AG04450 (cell line): ENCODE results near the gene C12orf43. TPM values are rescaled to one million over a fixed set of nuclear protein-coding genes. Genes with fewer than 3 reads are reported as not detected.

Experiments
- CTCF ChIA-PET: fragments of 300-600, 350-600 bp; formaldehyde crosslinking; extraction: SDS; loops from one replicate; lab custom pipeline; 2022; ENCODE audit warnings: antibody characterized with exemption, inconsistent platforms; lab: Charles Lee
- POLR2A ChIA-PET: fragments of 350-600 bp; formaldehyde crosslinking; extraction: SDS; loops from one replicate; lab custom pipeline; 2021; ENCODE audit warnings: antibody characterized with exemption, inconsistent platforms; lab: Yijun Ruan, JAX
- DNase-seq: peaks from one replicate; pipeline ENCODE4 v3.0.0-alpha.2; 2011; ENCODE audit warnings: low read depth, low spot score
- H3K27ac ChIP-seq: one replicate; pipeline ENCODE4 v1.5.1; 2012; ENCODE audit warnings: low read depth, low read length, control low read depth
- H3K27me3 ChIP-seq: one replicate; pipeline ENCODE4 v1.6.0; 2012; ENCODE audit warnings: low read length; ENCODE audit not compliant: control insufficient read depth, insufficient read depth
- H3K4me3 ChIP-seq: 2 replicates; pipeline ENCODE4 v1.5.1; 2011; ENCODE audit warnings: mild to moderate bottlenecking, low read depth, low read length, control low read depth
- H3K9me3 ChIP-seq: 2 replicates; pipeline ENCODE4 v1.5.1; 2012; ENCODE audit warnings: low read length; ENCODE audit not compliant: control insufficient read depth, insufficient read depth
- polyA plus RNA-seq: library from polyadenylated mRNA; depleted of rRNA; stranded (reverse); fragments of >200 nt; gene quantifications from 2 replicates; pipeline ENCODE4 v1.2.3, GENCODE V29; 2011
- TF ChIP-seq, protein P1 (sequence below): IDR thresholded peaks from 2 replicates; pipeline ENCODE4 v1.5.1; 2011; ENCODE audit warnings: low read depth, low read length, control low read depth, inconsistent platforms

Gene C12orf43
- polyA plus RNA-seq, 1 experiment: 13.6 TPM

GRCh38 chr12:121061831-121062230 is 45.5 kb upstream of the C12orf43 start:
- peaks cover 4% of the 10 kb centered on the region for H3K27me3 ChIP-seq
- DNase-seq: no peak
- ChIA-PET CTCF (interaction anchor here (0.7 to 1.9 kb wide), 8 partner anchors 10 to 479 kb away, joined by 3 to 7 read pairs (median 3); partner anchors contain the start of gene SPPL3), POLR2A (no interaction called here)
- TF ChIP-seq, protein P1, sequence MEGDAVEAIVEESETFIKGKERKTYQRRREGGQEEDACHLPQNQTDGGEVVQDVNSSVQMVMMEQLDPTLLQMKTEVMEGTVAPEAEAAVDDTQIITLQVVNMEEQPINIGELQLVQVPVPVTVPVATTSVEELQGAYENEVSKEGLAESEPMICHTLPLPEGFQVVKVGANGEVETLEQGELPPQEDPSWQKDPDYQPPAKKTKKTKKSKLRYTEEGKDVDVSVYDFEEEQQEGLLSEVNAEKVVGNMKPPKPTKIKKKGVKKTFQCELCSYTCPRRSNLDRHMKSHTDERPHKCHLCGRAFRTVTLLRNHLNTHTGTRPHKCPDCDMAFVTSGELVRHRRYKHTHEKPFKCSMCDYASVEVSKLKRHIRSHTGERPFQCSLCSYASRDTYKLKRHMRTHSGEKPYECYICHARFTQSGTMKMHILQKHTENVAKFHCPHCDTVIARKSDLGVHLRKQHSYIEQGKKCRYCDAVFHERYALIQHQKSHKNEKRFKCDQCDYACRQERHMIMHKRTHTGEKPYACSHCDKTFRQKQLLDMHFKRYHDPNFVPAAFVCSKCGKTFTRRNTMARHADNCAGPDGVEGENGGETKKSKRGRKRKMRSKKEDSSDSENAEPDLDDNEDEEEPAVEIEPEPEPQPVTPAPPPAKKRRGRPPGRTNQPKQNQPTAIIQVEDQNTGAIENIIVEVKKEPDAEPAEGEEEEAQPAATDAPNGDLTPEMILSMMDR: peak; percentile 46
- H3K9me3 ChIP-seq: no peaks in the 10 kb centered on the region
- no peak overlapping the region for H3K27ac ChIP-seq
- H3K4me3 ChIP-seq: no peak overlapping the region

DNA sequence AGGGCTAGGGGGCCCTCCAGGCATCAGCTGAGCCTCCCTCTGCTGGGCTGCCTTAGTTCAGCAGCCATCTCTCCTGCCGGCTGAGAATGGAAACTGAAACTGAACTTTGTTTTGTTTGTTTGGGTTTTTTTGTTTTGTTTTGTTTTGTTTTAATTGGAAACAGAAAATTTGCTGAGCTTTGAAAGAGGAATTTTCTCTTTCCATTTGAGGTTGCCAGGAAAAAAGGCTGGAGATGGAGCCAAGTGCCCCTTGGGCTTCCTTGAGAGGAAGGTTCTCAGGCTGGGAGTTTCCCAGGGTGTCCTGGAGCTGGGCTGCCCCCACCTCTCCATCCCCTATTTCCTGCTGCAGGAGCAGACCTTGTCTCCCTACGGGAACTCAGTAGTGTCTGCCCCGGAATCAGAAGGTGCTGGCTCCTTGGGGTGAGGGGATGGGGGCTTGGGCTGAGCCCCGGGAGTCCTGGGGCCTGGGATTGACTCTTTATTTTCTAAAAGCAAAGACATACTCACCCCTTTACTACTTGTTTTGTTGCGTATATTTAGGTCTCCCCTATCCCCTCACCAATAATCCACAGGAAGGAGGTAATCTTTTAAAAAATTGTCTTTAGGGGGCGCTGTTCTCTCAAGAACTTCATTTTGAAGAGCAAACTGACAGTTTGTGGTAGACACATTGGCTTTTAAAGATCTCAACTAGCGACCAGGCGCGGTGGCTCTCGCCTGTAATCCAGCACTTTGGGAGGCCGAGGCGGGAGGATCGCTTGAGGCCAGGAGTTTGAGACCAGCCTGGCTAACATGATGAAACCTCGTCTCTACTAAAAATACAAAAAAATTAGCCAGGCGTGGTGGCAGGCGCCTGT is 44.1 kb upstream of the C12orf43 start:
- Histone ChIP-seq H3K4me3 (peak overlapping the region; percentile 43), H3K27ac (peak overlapping the region; percentile 47), H3K9me3 (no peaks in the 10 kb centered on the region), H3K27me3 (peaks cover 2% of the 10 kb centered on the region)
- ChIA-PET POLR2A (no interaction called here), CTCF (interaction anchor here (0.6 to 2.0 kb wide), 30 partner anchors 8 to 626 kb away, joined by 3 to 16 read pairs (median 3); partner anchors contain the start of genes C12orf43, OASL, POP5 and UNC119B)
- TF ChIP-seq, protein P1: peak; percentile 66
- DNase-seq: no peak

DNA sequence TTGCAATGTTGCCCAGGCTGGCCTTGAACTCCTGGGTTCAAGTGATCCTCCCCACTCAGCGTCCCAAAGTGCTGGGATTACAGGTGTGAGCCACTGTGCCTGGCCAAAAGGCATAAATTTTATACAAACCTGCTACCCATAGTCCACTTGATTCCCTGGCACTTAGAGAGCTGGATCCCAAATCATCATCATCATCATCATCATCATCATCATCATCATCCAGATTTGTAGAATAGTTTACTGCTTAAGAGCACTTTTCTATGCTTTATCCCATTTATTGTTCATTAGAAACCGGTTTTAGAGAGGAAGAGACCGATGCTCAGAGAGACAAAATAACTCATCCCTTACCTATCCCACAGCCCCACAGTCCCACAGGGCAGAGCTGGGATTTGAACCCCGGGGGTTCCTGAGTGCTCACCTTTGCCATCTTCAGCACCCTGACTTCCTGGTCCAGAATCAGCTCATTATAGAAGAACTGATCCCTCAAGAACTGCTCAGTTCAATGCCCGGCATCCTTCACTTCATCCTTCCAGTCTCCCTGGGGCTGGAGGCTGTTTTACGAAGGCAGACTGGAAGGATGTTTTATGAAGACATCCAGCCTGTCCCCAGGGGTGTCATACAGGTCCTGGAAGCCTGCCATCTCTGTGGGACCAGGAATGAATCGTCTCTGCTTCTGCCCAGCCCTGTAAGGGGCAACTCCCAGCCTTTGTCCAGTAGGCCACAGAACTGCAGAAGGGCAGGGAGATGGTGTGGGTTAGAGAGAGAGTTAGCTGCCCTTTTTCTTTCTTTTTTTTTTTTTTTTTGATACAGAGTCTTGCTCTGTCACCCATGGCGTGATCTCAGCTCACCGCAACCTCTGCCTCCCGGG is 43.0 kb upstream of the C12orf43 start:
- Histone ChIP-seq H3K4me3 (no peak overlapping the region), H3K27me3 (peaks cover 2% of the 10 kb centered on the region), H3K27ac (no peak overlapping the region), H3K9me3 (no peaks in the 10 kb centered on the region)
- POLR2A ChIA-PET: no interaction called here
- TF ChIP-seq, protein P1: no peak
- DNase-seq: no peak
- CTCF ChIA-PET: interaction anchor here (0.5 to 2.0 kb wide), 27 partner anchors 8 to 482 kb away, joined by 3 to 16 read pairs (median 4); partner anchors contain the start of genes C12orf43, OASL, POP5 and UNC119B

GRCh38 chr12:121057794-121058193 is 41.5 kb upstream of the C12orf43 start:
- TF ChIP-seq, protein P1: no peak
- Histone ChIP-seq H3K27me3 (peaks cover 2% of the 10 kb centered on the region), H3K9me3 (no peaks in the 10 kb centered on the region), H3K4me3 (no peak overlapping the region), H3K27ac (no peak overlapping the region)
- CTCF ChIA-PET: interaction anchor here (1.0 kb wide), 1 partner anchor 173 kb away, joined by 3 read pairs; no protein-coding TSS in a partner anchor
- DNase-seq: no peak
- POLR2A ChIA-PET: no interaction called here
